HepG2 (cell line): ENCODE results near the gene TPRN. TPM values are rescaled to one million over a fixed set of nuclear protein-coding genes. Genes with fewer than 3 reads are reported as not detected.

Source experiments
- ARHGAP35 ChIP-seq: sonication (generic); formaldehyde crosslinking; IDR thresholded peaks from 2 replicates; pipeline ENCODE4 v1.9.0; 2022; ENCODE audit warnings: mild to moderate bottlenecking, inconsistent platforms, moderate library complexity, missing genetic modification reagents, borderline replicate concordance
- KDM2A ChIP-seq: sonication (generic); formaldehyde crosslinking; IDR thresholded peaks from 2 replicates; pipeline ENCODE4 v1.4.0; 2020; ENCODE audit warnings: low read depth, missing genetic modification reagents, borderline replicate concordance
- MAFF ChIP-seq: IDR thresholded peaks from 2 replicates; pipeline ENCODE4 v1.6.1; 2011; ENCODE audit warnings: low read depth, low read length, improper control_type of control experiment
- SP4 ChIP-seq: sonication (generic); formaldehyde crosslinking; IDR thresholded peaks from 2 replicates; pipeline ENCODE4 v1.8.1; 2023; ENCODE audit warnings: mild to moderate bottlenecking, missing genetic modification reagents
- SRY ChIP-seq: sonication (generic); formaldehyde crosslinking; IDR thresholded peaks from 2 replicates; pipeline ENCODE4 v1.8.0; 2022; ENCODE audit warnings: mild to moderate bottlenecking, missing genetic modification reagents
- TSC22D2 ChIP-seq: sonication (generic); formaldehyde crosslinking; IDR thresholded peaks from 2 replicates; pipeline ENCODE4 v1.5.1; 2020; ENCODE audit warnings: missing genetic modification reagents, mild to moderate bottlenecking, borderline replicate concordance
- ZFP90 ChIP-seq: sonication (generic); formaldehyde crosslinking; IDR thresholded peaks from 2 replicates; pipeline ENCODE4 v1.8.0; 2022; ENCODE audit warnings: missing genetic modification reagents, mild to moderate bottlenecking, inconsistent platforms, borderline replicate concordance
- ZNF326 ChIP-seq: sonication (generic); formaldehyde crosslinking; IDR thresholded peaks from 2 replicates; pipeline ENCODE4 v1.4.0; 2020; ENCODE audit warnings: missing genetic modification reagents, borderline replicate concordance
- ZNF558 ChIP-seq: sonication (generic); formaldehyde crosslinking; IDR thresholded peaks from 2 replicates; pipeline ENCODE4 v1.9.0; 2022; ENCODE audit warnings: mild to moderate bottlenecking, missing genetic modification reagents, borderline replicate concordance
- ZNF724P ChIP-seq: sonication (generic); formaldehyde crosslinking; IDR thresholded peaks from 2 replicates; pipeline ENCODE4 v1.8.0; 2022; ENCODE audit warnings: missing genetic modification reagents, borderline replicate concordance
- ZNF788 ChIP-seq: sonication (generic); formaldehyde crosslinking; IDR thresholded peaks from 2 replicates; pipeline ENCODE4 v1.5.0; 2020; ENCODE audit warnings: mild to moderate bottlenecking, missing genetic modification reagents, borderline replicate concordance
- ZNF816 ChIP-seq: sonication (generic); formaldehyde crosslinking; IDR thresholded peaks from 2 replicates; pipeline ENCODE4 v1.8.0; 2022; ENCODE audit warnings: missing genetic modification reagents, mild to moderate bottlenecking, borderline replicate concordance
- polyA plus RNA-seq, 8 experiments: library from polyadenylated mRNA; depleted of rRNA in 3 of 8; stranded (reverse) in 7 of 8; unstranded in 1 of 8; fragments of >200 nt; fragmentation: Illumina TruSeq in 4 of 8; extraction: Trizol in 4 of 8; gene quantifications; 2 replicates each; pipeline versions ENCODE4 v1.2.1 to v1.2.3, GENCODE V29; 2011 to 2016; ENCODE audit warnings: low read depth in 4 of 8, missing spikeins in 1 of 8, mixed read lengths in 1 of 8; ENCODE audit not compliant: insufficient read depth in 1 of 8
- total RNA-seq, 5 experiments: library from RNA; depleted of rRNA; stranded (reverse); fragments of >200 nt; fragmentation: Illumina TruSeq; extraction: Trizol; gene quantifications; 2 replicates each; pipeline ENCODE4 v1.2.3, GENCODE V29; 2016; ENCODE audit warnings: low read depth in 1 of 5
- TF ChIP-seq, protein P1 (sequence below): sonication (generic); formaldehyde crosslinking; IDR thresholded peaks from 2 replicates; pipeline ENCODE4 v1.8.0; 2023; ENCODE audit warnings: mild to moderate bottlenecking, missing genetic modification reagents
- TF ChIP-seq, protein P2 (sequence below): sonication (generic); formaldehyde crosslinking; IDR thresholded peaks from 2 replicates; pipeline ENCODE4 v1.5.0; 2020; ENCODE audit warnings: missing genetic modification reagents, mild to moderate bottlenecking, borderline replicate concordance
- TF ChIP-seq, protein P3 (sequence below): sonication (generic); formaldehyde crosslinking; IDR thresholded peaks from 2 replicates; pipeline ENCODE4 v1.5.0; 2020; ENCODE audit warnings: missing genetic modification reagents, mild to moderate bottlenecking, borderline replicate concordance
- TF ChIP-seq, protein P4 (sequence below): sonication (generic); formaldehyde crosslinking; IDR thresholded peaks from 2 replicates; pipeline ENCODE4 v1.4.0; 2020; ENCODE audit warnings: missing genetic modification reagents, mild to moderate bottlenecking, borderline replicate concordance
- TF ChIP-seq, protein P5 (sequence below): IDR thresholded peaks from 2 replicates; pipeline ENCODE4 v1.4.0; 2020; ENCODE audit warnings: mild to moderate bottlenecking, missing genetic modification reagents

Gene TPRN
- total and polyA plus RNA-seq, 2 of the 13 experiments (the other 11 are each of a cell fraction or from before 2014, with no cell fraction given): 10.1 to 19.2 TPM

DNA sequence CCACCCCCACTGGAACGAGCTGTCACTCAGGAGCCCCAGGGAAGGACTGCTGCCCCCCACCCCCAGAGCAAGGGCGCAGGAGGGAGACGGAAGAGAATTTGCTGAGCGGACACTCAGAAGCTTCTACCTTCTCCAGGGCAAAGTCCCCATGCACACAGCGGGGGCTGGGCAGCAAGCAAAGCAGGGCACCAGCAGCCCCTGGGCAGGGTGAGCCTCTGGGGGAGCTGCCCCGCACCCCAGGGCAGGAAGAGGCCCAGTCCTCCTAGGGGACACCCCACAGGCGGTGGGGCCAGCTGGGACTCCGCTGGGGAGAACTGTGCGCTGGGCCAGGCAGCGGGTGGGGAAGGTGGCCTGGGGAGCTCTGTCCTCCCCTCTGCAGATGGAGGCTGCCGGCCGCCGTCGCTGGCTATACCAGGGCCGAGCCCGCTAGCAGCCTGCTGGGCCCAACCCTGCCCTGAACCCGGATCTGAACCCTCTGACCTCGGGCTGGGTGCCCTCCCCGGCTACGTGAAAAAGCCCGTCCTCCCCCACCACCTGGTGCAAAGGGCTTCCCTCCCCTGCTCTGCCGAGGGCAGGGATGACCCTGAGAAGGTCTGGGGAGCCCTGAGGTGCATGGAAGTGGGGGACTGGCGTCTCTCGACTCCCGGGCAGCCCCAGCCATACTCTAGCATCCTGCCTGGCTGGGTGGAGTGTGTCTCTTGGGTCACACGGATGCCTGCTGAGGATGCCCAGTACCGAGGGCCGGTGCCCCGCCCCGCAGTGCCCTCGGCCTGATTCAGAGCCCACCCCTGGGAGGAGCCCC is 29.6 kb upstream of the TPRN start (continued):
- TF ChIP-seq MAFF: peak; percentile 19; the same call in 1 of the 2 replicates
- TF ChIP-seq SRY (CRISPR knock-in tag): peak; percentile 53; the same call in 1 of the 2 replicates
- 0 out of 2 replicates have a peak, but pooled peaks have one; percentile 43 for TF ChIP-seq ZNF558 (CRISPR knock-in tag)
- TF ChIP-seq, protein P1, sequence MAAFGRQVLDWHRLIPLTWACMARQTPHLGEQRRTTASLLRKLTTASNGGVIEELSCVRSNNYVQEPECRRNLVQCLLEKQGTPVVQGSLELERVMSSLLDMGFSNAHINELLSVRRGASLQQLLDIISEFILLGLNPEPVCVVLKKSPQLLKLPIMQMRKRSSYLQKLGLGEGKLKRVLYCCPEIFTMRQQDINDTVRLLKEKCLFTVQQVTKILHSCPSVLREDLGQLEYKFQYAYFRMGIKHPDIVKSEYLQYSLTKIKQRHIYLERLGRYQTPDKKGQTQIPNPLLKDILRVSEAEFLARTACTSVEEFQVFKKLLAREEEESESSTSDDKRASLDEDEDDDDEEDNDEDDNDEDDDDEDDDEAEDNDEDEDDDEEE (CRISPR knock-in tag): no peak
- TF ChIP-seq KDM2A (CRISPR knock-in tag): peak; percentile 76
- TF ChIP-seq ZNF326 (CRISPR knock-in tag): peak; percentile 32; the same call in 1 of the 2 replicates
- no peak for TF ChIP-seq ZNF788 (CRISPR knock-in tag)
- TF ChIP-seq ZFP90: 0 out of 2 replicates have a peak, but pooled peaks have one; percentile 23
- TF ChIP-seq, protein P2, sequence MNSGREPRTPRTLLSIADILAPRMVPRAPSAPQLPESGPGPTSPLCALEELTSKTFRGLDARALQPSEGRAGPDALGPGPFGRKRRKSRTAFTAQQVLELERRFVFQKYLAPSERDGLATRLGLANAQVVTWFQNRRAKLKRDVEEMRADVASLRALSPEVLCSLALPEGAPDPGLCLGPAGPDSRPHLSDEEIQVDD (CRISPR knock-in tag): no peak
- TF ChIP-seq TSC22D2 (CRISPR knock-in tag): no peak
- TF ChIP-seq ZNF816: 0 out of 2 replicates have a peak, but pooled peaks have one; percentile 72
- TF ChIP-seq ZNF724P (CRISPR knock-in tag): no peak
- TF ChIP-seq, protein P3, sequence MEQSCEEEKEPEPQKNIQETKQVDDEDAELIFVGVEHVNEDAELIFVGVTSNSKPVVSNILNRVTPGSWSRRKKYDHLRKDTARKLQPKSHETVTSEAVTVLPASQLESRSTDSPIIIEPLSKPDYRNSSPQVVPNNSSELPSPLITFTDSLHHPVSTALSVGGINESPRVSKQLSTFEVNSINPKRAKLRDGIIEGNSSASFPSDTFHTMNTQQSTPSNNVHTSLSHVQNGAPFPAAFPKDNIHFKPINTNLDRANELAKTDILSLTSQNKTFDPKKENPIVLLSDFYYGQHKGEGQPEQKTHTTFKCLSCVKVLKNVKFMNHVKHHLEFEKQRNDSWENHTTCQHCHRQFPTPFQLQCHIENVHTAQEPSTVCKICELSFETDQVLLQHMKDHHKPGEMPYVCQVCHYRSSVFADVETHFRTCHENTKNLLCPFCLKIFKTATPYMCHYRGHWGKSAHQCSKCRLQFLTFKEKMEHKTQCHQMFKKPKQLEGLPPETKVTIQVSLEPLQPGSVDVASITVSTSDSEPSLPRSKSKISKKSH (CRISPR knock-in tag): peak; percentile 46; the same call in 1 of the 2 replicates
- peak; percentile 57; the same call in 1 of the 2 replicates for TF ChIP-seq SP4 (CRISPR knock-in tag)
- TF ChIP-seq, protein P4, sequence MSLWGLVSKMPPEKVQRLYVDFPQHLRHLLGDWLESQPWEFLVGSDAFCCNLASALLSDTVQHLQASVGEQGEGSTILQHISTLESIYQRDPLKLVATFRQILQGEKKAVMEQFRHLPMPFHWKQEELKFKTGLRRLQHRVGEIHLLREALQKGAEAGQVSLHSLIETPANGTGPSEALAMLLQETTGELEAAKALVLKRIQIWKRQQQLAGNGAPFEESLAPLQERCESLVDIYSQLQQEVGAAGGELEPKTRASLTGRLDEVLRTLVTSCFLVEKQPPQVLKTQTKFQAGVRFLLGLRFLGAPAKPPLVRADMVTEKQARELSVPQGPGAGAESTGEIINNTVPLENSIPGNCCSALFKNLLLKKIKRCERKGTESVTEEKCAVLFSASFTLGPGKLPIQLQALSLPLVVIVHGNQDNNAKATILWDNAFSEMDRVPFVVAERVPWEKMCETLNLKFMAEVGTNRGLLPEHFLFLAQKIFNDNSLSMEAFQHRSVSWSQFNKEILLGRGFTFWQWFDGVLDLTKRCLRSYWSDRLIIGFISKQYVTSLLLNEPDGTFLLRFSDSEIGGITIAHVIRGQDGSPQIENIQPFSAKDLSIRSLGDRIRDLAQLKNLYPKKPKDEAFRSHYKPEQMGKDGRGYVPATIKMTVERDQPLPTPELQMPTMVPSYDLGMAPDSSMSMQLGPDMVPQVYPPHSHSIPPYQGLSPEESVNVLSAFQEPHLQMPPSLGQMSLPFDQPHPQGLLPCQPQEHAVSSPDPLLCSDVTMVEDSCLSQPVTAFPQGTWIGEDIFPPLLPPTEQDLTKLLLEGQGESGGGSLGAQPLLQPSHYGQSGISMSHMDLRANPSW (CRISPR knock-in tag): peak; percentile 91; the same call in 1 of the 2 replicates
- TF ChIP-seq, protein P5, sequence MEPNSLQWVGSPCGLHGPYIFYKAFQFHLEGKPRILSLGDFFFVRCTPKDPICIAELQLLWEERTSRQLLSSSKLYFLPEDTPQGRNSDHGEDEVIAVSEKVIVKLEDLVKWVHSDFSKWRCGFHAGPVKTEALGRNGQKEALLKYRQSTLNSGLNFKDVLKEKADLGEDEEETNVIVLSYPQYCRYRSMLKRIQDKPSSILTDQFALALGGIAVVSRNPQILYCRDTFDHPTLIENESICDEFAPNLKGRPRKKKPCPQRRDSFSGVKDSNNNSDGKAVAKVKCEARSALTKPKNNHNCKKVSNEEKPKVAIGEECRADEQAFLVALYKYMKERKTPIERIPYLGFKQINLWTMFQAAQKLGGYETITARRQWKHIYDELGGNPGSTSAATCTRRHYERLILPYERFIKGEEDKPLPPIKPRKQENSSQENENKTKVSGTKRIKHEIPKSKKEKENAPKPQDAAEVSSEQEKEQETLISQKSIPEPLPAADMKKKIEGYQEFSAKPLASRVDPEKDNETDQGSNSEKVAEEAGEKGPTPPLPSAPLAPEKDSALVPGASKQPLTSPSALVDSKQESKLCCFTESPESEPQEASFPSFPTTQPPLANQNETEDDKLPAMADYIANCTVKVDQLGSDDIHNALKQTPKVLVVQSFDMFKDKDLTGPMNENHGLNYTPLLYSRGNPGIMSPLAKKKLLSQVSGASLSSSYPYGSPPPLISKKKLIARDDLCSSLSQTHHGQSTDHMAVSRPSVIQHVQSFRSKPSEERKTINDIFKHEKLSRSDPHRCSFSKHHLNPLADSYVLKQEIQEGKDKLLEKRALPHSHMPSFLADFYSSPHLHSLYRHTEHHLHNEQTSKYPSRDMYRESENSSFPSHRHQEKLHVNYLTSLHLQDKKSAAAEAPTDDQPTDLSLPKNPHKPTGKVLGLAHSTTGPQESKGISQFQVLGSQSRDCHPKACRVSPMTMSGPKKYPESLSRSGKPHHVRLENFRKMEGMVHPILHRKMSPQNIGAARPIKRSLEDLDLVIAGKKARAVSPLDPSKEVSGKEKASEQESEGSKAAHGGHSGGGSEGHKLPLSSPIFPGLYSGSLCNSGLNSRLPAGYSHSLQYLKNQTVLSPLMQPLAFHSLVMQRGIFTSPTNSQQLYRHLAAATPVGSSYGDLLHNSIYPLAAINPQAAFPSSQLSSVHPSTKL (CRISPR knock-in tag): peak; percentile 40; the same call in 1 of the 2 replicates
- TF ChIP-seq ARHGAP35: 0 out of 2 replicates have a peak, but pooled peaks have one; percentile 58
